ENCODE results near the gene KDM8. TPM values are rescaled to one million over a fixed set of nuclear protein-coding genes. Genes with fewer than 3 reads are reported as not detected.
A peak's percentile ranks its signal among the peaks of the same experiment; 100 is the strongest.

KDM8 gene
- total RNA-seq, 2 donors from 2014 or later: 8.8 to 9.6 TPM

DNA sequence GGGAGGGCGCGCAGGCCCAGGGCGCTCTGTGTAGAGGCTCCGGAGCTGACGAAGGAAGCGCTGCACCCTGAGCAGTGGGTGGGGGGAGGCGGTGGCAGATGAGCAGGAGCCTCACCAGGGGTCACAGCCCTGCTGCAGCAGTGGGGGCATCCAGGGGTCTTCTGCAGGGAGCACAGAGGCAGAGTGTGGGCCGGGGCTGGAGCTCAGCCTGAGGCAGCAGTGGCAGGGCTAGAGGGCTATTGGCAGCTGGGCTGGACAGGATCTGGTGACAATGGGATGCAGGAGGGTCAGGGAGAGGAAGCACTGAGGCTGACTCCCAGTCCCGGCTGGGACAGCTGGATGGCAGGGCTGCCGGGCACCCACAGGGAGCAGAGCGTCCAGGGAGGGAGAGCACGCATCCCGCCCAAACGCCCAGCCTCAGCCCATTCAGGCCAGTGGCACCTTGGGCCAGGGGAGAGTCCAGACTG lies 21.0 kb downstream of the KDM8 start:
- DNase-seq (no peak), ATAC-seq (no peak)

DNA sequence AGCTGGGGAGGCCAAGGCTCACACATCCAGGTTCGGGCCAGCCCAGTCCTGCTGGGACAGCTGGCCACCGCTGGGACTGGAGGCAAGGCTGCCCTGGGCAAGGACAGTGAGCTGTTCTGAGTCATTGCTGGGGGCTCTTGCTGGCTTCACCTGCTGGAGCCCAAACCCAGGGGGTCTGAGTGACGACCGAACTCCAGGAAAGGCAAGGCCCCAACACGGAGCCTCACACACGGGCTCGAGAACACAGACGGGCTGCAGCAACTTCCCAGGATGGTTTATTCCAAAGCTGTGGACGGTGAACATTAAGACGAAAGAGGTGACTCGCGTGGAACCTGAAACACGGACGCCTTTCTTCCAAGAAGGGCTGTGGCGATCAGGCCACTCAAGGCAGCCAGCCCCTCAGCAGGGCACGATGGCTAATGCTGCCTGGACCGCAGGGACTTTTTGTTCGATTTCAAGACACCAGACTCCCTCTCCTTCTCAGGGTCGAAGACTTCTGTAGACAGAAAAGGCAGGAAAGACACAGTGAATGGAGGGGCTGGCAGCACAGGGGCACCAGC lies 21.5 kb downstream of the KDM8 start:
- ATAC-seq: no peak
- peak in 1 of 2 donors; percentile 21 for DNase-seq
- intact Hi-C loops (cut with DNase I, micrococcal nuclease): no loop called here

More for the DNA sequence above, 21.0 kb downstream of the KDM8 start:
- intact Hi-C loops (cut with DNase I, micrococcal nuclease): no loop called here

DNA sequence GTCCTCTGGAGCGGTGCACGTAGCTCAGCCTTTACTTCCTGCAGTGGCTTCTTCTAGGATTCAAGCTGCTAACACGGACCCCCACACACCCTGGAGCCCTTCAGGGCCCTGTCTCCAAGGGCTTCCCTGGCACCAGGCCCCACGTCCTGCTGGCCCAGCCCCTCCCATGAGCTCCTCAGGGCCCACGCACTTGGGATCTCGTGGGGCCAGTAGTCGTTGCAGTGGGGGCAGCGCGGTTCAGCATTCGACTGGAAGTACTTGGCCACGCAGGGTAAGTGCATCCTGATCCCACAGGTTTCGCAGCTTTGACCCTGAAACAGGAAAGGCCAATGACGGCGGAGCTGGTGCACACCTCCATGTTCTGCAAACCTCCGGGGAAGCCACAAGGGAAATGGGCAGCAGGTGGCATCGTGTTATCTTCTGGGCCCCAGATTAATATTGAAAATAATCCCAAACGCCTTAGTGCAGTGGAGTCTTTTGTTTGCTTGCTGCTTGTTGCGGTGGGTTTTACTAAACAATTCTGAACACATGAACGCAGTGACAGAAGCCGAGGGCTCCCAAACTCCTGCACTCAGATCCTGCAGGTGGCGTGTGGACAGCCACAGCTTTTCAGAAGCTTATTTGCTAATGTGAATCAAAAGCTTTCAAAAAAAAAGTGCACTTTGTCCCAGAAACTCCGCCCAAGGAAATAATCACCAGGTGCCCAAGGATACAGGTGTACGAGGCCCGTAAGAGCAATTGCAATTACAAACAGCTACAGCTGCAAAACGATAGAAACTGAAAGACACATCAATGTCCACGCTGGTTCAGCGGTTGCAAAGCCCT lies 22.4 kb downstream of the KDM8 start:
- ATAC-seq (peak; percentile 64), DNase-seq (peak; percentile 30 to 67)
- intact Hi-C loops (cut with DNase I, micrococcal nuclease): no loop called here

DNA sequence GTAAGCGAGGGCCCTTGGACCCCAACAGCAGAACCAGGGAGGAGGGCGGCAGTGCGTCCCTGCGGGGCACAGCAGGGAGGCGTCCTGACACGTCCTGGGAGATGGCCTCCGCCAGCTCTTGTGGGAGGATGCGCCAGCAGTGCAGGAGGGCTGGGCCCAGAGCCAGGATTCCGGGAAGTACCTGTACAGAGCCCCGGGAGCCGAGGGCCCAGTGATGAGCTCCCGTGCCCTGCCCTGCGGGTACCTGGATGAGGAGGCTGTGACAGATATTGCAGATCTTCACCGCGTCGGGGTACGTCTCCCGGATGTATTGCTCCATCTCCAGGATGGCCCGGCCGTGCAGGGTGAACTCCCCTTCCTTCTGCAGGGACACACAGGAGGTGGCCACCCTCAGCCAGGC lies 23.1 kb downstream of the KDM8 start:
- intact Hi-C loops (cut with DNase I, micrococcal nuclease): no loop called here
- DNase-seq (peak; percentile 56 to 72), ATAC-seq (peak; percentile 44)

DNA sequence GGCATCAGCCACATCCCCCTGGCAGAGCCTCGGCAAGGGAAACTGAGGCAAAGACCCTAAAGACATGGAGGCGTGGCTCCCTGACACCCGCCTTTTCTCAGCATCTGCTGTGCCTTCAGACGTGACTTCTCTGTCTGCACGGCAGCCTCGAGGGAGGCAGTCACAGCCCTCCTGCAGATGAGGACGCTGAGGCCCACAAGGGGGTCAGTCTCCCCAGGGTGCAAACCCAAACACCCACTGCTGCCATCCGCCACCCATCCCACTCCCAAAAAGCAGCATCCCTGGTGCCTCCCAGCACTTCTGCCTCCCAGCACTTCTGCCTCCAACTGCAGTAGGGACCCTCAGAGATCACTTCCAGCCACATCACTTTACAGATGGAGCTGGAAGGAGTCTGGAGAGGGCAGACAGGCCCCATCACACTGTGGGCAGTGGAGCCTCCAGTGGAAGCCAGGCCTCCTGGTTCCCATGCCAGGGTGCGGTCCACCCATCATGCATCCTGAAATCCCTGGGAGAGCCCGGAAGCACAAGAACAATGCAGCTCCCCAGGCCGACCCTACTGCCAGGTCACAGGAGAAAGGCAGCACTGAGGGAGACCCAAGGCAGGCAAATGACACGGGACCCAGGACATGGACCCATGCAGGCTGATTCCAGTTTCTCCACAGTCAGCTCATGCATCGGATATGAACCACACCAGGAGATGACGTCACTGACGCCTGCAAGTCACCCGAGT lies 23.8 kb downstream of the KDM8 start:
- peak in 1 of 2 donors; percentile 25 for DNase-seq
- ATAC-seq: no peak
- intact Hi-C loops (cut with DNase I, micrococcal nuclease): no loop called here

DNA sequence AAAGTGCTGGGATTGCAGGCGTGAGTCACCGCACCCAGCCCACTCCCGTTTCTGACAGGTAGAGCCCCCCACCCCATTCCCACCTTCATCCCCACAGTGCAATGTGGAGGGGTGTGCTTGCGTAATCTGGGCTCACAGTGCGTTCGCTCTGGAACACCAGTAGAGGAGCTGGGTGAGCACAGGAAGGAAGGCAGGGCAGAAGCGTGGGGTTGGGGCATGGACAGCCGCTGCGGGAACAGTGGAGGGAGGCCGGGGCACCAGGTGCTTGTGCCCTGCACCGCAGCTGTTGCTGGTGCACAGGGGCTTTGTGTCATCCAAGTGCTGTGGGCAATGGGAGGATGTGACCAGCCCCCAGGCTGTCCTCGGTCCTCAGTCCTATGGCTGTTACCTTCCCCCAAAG lies 24.7 kb downstream of the KDM8 start:
- ATAC-seq (no peak), DNase-seq (no peak)
- intact Hi-C loops (cut with DNase I, micrococcal nuclease): no loop called here

DNA sequence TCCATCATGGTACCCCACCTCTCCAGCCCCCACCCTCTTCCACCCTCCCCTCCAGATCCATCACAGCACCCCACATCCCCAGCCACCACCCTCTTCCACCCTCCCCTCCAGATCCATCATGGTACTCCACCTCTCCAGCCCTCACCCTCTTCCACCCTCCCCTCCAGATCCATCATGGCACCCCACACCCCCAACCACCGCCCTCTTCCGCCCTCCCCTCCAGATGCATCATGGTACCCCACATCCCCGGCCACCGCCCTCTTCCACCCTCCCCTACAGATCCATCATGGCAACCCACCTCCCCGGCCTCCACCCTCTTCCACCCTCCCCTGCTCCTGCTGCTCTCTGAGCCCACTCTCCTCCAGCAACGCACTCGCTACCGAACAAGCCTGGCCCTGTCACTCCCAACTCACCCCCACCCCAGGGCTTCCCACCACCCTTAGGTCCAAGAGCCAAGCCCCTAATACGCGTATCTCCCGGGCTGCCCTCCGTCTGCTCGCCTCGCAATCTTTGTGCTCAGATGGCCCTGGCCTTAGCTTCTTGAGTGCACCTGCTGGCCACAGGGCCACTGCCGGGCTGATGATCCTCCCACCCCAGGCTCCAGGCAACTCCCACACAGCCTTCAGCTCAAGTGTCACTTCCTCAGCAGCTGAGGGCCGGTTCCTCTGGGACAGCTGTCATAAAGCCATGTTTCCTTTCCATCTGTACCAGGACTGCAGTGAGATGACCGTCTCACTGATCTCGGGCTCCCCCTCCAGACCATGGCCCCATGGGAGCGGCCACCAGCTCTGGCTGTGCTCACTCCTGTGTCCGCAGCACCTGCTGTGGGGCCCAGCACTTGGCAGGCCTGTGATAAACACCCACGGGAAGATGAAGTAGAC lies 25.5 kb downstream of the KDM8 start:
- peak; percentile 7 for ATAC-seq
- peak; percentile 48 to 51 for DNase-seq
- intact Hi-C loops (cut with DNase I, micrococcal nuclease): no loop called here

DNA sequence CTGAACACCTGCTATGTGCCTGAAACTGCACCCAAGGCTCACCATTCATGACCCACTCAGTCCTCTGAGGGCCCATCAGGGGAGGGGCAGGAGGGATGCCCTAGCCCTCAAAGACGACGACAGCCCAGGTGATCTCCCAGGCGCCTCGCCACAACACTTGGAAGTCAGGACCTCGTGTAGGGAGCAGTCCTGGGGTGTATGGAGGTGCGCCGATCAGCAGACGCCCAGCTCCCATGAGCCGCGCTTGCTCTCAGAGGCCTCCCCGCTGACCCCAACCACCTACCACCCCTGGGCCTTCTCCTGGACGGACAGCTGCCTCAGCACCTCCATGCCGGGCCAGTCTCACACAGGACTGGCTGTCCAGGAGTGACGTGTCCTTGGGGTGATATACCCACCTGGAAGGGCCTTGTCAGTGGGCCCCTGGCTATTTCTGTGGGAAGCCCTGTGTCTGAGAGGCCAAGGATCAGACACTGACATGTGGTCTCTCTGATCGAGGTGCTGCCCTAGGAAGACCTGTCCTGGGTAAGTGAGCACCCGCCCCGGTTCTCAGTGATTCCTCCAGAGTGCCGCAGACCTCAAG lies 26.7 kb downstream of the KDM8 start:
- intact Hi-C loops (cut with DNase I, micrococcal nuclease): loop anchor here in 1 of 2 donors (5.0 kb wide), 1 partner anchor 227 kb away; no protein-coding TSS in a partner anchor
- peak in 1 of 2 donors; percentile 29 for DNase-seq
- no peak for ATAC-seq

DNA sequence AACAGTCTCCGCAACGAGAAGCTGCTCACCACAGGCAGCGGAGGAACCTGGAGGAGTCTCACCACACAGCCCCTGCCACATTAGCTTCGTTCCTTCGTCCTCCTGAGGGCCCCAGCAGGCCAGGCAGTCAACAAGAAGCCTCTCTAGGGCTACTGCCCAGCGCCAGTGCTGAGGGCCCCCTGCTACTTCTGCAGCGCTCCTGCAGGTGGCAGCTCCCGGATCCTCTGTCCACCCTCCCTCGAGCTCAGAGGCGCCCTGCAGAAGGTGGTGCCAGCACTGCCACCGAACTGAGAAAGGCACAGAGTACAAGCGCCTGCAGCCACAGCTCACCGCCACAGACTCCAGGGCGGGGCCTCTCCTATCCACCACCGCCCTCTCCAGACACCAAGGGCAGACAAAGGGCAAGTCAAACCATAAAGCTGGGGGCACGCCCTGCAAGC lies 27.3 kb downstream of the KDM8 start:
- DNase-seq: peak; percentile 88 to 91
- intact Hi-C loops (cut with DNase I, micrococcal nuclease): loop anchor here in 1 of 2 donors (5.0 kb wide), 1 partner anchor 227 kb away; no protein-coding TSS in a partner anchor
- ATAC-seq: peak; percentile 77

DNA sequence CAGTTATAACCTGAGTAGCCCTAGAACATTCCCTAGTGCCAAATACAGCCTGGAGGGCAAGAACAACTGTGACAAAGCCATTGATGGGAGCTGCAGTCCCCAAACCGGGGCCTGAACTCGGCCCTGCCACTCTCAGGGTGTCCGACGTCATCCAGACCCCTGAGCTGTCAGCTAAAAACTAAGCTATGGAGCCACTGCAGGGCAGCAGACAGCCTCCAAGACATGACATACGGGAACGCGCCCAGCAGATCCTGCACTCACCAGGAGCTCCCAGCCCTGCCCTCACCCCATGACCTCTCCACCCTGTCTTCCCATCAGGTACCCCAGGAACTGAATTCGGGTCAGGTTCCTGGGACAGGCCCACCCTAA lies 28.4 kb downstream of the KDM8 start:
- ATAC-seq (no peak), DNase-seq (no peak)
- intact Hi-C loops (cut with DNase I, micrococcal nuclease): loop anchor here in 1 of 2 donors (5.0 kb wide), 1 partner anchor 226 kb away; no protein-coding TSS in a partner anchor

DNA sequence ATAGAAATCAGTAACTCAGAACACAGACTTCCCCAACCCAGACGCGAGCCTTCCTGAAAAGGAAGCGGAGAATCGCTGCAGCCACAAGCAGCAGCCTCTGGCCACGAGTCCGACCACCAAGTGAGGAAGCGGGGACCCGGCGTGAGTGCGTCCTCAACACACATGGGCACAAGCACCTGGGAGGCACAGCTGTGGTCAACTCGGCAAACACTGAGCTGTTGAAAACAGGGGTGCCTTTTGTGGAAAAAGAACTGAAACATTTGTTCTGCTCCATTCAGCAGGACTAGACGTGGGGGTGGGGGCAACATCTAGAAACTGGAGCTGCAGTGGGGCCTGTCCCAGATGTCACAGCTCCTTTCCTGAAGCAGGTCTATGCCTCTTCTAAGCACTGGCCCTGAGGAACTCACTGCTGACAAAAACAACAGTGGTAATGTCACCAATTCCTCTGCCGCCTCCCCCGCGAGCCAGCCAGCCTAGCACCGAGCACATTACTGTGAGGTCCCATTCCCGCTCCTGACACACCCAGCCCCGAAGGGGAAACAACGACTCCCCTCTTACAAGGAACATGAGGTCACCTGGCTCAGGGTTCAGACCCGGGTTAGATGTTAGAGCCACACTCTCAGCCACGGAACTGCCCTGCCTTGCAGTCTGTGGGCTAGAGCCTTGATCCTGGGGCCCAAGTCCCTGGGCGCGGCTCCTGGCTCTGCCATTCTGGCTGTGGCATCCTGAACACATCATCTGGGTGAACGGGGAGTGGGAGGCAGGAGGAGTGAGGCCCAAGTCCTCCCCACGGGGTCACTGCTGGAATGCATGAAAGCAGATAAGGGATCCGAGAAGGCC lies 29.0 kb downstream of the KDM8 start:
- ATAC-seq (peak; percentile 40), DNase-seq (peak; percentile 56 to 66)
- intact Hi-C loops (cut with DNase I, micrococcal nuclease): loop anchor here in 1 of 2 donors (5.0 kb wide), 1 partner anchor 225 kb away; no protein-coding TSS in a partner anchor

DNA sequence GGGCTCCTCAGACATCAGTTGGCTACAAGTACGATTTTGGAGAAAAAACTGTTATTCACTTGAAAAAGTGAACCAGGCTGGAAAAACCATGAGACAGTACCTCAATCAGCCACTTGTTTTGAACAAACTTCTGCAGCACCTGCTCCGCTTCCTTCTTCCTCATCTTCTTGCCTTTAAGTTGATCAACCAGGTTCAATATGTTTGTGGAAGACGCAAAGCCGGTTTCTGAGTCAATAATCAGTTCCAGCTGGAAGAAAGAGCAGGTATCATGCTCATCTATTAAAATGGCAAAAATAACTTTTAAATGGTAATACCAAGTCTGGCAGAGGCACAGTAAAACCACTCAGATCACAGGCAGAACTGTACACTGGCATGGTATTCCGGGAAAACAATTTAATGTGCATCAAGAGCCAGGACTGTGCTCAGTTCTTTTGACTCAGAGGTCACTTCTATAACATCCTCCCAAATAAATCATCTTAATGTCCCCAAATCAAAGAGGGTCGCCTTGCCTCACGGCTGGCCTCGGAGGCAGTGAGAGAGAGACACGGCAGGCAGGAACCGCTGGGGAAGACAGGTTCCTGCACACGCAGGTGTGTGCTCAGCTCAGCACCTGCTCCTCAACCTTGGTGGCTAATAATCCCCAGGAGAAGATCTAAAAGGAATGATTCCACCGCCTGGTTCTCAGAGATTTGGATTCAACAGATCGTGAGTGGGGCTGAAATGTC lies 29.7 kb downstream of the KDM8 start:
- intact Hi-C loops (cut with DNase I, micrococcal nuclease): loop anchor here in 1 of 2 donors (5.0 kb wide), 1 partner anchor 224 kb away; no protein-coding TSS in a partner anchor
- ATAC-seq: no peak
- peak in 1 of 2 donors; percentile 14 for DNase-seq

DNA sequence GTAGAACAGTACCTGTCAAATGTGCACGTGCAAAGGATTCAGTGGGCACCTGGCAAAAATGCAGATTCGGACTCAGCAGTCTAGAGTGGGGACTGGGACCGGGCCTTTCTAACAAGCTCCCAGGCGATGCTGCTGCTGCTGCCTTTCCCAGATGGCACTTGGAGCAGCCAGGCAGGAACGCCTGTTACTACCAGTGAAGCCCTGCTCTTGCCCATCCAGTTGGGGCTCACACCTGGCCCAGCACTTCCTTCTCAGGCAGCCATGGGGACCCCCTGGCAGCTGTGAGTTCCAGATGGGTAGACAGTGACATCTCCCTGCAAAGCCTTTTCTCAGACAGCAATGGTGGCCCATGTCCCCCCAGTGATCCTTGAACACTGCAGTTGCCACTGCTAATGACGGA lies 30.4 kb downstream of the KDM8 start:
- ATAC-seq: no peak
- intact Hi-C loops (cut with DNase I, micrococcal nuclease): loop anchor here in 1 of 2 donors (5.0 kb wide), 1 partner anchor 224 kb away; no protein-coding TSS in a partner anchor
- peak in 1 of 2 donors; percentile 26 for DNase-seq

DNA sequence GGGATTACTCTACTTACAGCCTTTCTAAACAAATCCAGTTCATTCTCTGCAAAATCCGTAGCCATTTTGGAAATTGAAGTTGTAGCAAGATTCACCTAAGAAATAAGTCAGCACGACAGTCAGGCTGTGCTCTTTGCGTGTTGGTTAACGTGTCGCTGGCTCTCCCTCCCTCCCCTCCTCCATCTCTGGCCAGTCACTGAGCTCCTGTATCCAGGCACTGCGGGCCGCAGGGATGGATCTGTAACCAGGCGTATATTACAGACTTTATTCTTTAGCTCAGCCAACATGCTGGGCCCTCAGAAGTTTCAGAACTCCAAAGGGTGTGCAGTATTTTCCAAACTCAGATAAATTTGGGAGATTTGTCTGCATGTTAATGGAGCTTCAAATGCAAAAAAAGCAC lies 30.8 kb downstream of the KDM8 start:
- ATAC-seq (no peak), DNase-seq (peak in 1 of 2 donors; percentile 22)
- intact Hi-C loops (cut with DNase I, micrococcal nuclease): loop anchor here in 1 of 2 donors (5.0 kb wide), 1 partner anchor 223 kb away; no protein-coding TSS in a partner anchor

DNA sequence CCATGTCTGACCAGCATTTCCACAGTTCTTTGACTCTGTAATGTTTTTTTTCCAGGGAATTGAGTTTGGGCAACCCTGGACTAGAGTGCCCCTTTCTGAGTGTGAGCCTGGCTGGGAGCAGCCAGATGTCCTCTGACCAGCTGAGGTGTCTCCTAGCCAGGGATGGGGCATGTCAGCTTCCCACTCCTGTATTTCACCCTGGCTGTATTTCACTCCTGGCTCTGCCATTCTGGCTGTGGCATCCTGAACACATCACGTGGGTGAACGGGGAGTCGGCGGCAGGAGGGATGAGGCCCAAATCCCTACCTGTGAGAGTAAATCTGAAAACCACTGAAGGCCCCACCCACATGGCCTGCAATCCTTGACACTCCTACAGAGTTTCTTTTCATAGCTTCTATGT lies 31.3 kb downstream of the KDM8 start:
- no peak for DNase-seq
- intact Hi-C loops (cut with DNase I, micrococcal nuclease): loop anchor here in 1 of 2 donors (5.0 kb wide), 2 partner anchors 133 to 223 kb away; no protein-coding TSS in a partner anchor
- ATAC-seq: no peak

All from left colon (tissue), 2 donors.